ENCODE results near the gene HSP90AA1.
"Not testable (repeated sequence)": the region's sequence is repeated elsewhere in the genome, so short reads cannot be mapped to it uniquely, and the experiment has no call there.

HSP90AA1 gene

DNA sequence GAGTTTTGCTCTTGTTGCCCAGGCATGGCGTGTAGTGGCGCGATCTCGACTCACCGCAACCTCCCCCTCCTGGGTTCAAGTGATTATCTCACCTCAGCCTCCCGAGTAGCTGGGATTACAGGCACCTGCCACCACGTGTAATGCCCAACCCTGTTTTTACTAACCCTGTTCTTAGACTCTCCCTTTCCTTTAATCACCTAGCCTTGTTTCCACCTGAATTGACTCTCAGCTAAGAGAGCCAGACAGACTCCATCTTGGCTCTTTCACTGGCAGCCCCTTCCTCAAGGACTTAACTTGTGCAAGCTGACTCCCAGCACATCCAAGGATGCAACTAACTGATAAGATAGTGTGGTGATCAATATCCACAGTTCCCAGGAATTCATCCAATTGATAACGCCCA, 22.3 kb downstream of the HSP90AA1 start:
- DNase-seq = not testable (repeated sequence)

DNA sequence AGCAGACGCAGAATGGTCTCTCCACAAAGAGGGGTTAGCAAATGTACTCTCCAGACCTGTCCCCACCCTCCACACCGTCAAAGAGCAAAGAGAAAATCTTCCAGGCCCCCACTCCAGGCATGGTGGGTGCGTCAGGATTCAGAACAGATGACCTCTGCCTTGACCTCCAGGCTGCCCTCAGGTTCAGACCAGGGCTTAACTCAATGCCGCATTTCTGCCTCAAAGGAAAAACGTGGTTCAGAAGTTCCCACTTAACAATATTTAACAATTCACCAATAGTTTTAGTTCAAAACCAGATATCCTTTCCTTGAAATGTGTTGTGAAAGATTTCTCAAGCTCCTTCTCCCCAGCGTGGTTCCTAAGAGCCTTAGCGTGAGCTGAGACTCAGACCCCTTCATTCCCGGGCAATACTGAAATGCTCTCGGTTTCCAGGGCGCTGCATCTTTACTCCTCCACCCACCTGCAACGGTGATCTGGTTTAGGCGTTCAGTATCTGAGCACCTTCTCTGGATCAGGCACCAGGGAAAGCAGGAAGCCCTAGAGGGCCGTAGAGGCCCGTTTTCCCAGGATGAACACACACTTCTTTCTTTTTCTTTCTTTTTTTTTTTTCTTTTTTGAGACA, 22.9 kb downstream of the HSP90AA1 start:
- no peak for DNase-seq

DNA sequence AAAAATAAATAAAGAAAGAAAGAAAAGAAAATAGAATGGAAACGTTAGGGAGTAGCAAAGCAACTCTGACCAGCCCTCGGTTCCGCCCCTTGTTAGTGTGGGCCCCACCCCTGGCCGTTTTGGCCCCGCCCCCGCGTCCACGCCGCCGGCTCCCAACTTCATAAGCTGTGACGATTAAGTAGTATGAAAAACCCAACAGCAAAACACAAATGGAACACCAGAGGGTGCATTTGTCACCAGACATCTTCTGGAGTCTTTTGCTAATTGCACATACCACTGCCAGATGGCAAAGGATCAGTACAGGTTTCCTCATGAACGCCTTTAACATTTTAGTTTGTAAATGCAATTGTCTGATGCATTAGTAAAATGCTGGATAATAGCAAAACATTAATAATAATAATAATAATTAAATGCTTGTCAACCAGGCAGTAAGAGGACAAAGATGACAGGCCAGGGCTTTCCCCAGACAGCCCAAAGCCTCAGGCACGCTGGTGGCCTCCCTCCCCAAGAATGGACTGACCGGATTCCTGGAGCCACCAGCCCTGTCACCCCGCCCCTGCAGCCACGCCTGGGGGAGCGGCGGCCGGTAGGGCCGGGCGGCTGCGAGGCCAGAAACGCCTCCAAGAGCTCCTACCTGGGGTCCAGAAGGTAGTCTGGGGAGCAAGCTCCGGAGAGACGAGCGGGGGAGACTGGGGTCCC, 23.6 kb downstream of the HSP90AA1 start:
- DNase-seq = peak; percentile 78

DNA sequence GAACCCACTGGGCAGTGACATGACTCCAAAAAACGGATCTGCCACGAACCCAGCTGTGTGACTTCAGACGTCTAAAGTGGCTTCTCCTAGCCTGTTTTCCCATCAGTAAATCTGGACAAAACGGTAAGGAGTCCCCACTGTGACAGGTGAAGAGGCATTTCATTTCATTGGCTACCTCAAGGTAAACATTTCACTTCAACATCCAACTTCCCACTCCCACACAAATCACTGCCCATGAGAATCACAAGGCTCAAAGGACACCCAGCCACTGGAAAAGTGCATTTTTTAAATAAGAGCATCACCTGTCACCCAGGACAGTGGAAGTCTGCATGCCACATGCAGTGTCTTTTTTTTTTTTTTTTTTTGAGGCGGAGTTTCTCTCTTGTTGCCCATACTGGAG, 27.9 kb downstream of the HSP90AA1 start:
- no peak for DNase-seq

DNA sequence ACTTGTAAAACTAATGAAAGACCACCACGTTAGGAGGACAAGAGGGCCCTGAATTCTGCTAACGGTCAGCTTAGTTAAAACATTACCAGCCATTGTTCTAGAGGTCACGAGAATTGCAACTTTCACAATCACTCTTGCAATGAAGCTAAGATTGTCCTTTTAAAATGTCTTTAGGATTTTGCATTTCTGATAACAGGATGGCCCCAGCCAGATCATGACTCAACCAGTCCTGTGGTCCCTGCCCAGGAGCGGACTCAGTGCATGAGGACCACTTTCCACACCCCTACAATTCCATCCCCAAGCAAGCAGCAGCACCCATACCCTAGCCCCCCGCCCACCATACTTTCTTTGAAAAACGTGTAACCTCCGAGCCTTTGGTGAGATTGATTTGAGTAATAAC, 28.7 kb downstream of the HSP90AA1 start:
- no peak for DNase-seq

DNA sequence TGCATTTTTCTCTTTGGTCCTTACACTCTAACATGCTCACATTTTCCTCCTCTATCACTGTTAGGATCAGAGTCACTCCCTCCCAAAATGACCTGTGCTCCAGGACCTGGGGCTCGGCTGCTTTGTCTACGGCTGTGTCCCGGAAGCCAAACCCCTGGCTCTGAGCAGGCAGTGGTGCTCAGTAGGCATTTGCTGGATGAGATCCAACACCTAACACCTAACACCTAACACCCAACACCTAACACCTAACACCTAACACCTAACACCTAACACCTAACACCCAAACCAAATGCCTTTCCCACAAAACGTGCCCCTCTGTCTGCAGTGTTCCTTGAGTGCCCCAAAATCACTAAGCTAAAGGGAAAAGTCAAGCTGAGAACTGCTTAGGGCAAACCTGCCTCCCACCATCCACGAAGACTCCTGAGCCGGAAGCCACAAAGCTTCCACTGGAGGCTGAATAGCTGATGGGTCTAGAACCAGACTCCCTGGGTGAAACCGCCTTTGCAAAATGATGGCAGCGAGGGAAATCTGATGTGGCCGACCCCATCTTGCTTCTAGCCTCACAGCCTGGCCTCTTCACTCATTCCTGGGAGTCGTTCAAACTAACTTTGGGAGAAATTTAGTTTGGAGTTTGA, 29.2 kb downstream of the HSP90AA1 start:
- peak; percentile 28 for DNase-seq

DNA sequence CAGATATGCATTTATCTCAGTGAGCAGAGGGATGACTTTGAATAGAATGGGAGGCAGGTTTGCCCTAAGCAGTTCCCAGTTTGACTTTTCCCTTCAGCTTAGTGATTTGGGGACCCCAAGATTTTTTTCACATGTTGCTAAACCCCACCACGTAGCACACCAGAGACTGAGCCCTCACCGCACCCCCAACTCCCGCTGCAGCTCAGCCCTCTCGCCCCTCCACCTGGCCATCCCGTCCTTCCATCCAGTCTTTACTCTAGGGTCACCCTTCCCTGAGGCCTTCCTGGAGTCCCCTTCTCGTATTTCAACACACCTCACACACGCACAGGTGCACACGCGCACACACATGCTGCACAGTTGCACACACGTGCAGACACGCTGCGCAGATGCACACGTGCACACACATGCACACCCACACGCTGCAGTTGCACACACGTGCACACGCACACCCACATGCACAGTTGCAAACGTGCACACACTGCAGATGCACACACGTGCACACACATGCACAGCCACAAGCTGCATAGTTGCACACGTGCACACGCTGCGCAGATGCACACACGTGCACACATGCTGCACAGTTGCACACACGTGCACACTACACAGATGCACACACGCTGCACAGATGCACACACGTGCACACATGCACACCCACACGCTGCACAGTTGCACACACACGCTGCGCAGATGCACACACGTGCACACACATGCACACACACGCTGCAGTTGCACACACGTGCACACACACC, 30.0 kb downstream of the HSP90AA1 start:
- no peak for DNase-seq

DNA sequence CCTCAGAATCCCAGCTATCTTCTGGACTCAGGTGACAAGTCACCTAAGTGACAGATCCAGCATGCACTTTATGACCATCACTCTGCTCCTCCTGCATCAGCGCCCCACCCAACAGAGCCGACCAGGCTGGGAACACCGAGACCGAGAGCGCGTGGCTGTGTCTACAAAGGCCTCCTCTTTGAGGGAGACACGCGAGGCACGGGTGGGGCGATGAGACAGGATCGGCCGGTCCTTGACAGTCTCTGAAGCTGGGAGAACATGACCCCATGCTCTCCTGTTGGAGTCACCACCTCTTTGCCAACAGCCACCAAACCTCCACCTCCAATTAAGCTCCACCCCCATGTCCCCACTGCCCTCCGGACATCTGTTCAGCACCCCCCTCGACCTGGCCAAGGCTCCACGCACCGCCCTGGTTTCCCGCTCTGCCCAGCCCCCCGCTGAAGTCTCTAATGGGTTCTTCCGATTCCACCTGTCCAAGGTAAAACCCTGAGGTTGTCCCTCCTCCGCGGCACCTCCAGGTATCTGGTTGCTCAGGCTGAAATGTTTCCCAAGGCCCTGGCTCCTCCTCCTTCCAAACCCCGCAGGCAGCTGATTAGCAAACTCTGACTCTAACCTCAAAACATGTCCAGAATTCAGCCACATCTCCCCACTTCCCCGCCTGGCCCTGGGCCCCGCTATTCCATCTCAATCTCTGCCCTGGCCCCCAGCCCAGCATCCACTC, 31.5 kb downstream of the HSP90AA1 start:
- no peak for DNase-seq

DNA sequence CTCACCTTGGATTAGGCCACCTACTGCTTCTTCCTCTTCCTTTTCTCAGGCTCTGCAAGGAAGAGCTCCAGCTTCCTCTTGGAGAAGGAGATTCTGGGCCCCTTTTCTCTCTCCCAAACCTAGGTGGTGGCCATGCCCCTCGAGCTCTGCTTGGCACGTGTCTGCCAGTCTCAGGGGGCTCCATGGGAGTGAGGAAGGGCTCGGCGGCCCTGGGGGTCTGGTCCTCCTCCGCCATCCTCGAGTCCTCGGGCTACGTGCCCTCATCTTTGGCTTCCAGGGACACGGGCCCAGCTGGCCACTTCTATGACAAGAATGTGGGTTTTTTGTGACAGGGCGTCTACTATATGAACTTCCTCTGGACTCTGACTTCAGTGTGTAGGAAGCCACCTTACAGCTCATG, 34.3 kb downstream of the HSP90AA1 start:
- DNase-seq = no peak

DNA sequence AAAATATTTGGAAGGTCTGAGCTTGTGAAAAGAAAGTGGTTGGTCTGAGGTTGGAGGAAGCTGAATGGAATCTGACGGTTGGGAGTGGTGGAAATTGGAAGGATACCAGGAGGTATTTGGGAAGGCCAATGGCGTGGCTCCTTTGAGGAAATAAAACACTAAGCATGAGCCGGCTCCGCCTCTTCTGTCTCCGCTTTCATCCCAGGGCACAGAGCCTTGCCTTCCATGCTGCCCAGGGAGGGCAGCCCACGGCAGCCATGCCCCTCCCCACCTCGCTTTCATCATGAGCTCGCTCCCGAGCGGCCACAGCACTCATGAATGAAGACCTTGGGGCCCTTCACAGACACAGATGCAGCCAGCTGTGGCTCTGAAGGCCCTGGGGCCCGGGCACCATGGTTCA, 36.2 kb downstream of the HSP90AA1 start:
- no peak for DNase-seq

DNA sequence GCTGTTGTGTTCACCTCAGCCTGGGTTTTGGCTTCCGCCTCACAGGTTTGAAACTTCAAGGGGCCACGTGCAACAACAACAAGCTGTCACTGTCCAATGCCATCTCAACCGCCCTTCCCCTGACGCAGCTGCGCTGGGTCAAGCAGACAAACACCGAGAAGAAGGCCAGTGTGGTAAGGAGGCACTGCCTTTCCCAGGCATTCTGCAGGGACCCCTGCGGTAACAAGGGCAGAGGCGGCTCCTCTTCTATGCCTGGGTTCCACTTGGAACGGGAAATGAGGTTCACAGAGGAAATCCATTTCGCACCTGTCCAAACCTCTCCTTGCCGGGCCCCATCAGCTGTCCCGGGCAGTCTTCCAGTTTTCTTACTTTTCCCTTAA, 36.8 kb downstream of the HSP90AA1 start:
- DNase-seq = no peak

DNA sequence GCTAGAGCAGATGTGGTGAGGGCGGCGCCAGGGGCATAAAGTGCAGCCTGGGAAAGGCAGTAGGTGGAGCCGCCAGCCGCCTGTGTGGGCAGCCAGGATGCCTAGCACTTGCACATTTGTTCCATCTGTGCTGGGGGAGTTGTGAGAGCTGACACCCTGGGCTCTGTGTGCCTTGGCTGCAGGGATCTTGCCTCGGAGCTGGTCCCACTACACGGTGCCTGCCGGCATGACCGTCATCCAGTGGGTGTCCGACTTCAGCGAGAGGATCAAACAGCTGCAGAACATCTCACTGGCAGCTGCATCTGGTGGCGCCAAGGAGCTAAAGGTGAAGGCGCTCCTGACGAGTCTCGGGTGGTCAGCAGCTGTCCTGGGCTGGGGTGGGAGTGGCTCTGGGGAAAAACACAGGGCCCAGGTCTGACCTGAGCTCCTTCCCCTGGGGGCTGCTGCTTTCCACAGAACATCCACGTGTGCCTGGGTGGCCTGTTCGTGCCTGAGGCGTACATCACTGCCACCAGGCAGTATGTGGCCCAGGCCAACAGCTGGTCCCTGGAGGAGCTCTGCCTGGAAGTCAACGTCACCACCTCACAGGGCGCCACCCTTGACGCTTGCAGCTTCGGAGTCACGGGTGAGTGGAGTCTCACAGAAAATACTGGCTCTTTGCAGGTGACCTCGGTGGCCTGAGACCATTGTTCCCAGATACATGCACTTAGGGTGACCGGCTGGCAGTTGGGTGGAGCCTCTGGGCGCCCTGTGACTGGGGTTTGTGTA, 37.4 kb downstream of the HSP90AA1 start:
- no peak for DNase-seq

DNA sequence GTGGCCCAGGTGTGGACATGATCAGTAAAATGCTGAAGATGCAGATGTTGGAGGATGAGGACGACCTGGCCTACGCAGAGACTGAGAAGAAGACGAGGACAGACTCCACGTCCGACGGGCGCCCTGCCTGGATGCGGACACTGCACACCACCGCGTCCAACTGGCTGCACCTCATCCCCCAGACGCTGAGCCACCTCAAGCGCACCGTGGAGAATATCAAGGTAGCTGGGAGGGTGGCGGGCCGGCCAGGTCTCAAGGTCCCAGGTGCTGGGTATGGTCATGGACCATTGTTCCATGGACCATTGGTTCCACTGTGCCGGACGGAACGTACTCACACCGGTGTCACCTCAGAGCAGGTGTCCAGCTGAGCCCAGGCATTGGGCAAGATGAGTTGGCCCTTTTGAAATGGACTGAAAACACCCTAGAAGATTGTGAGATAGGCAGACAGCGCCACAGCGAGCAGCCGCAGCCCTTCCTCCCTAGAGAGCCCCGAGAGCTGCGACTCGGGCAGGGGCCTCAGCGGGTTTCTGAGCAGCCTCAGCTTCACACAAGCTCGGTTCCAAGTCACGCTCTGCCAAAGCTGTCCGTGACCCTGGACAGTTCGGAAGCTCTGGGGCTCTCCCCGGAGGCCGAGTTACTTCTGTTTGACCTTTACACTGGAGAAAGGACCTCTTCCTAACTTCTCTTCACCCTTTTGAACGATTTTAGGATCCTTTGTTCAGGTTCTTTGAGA, 38.9 kb downstream of the HSP90AA1 start:
- DNase-seq = no peak

DNA sequence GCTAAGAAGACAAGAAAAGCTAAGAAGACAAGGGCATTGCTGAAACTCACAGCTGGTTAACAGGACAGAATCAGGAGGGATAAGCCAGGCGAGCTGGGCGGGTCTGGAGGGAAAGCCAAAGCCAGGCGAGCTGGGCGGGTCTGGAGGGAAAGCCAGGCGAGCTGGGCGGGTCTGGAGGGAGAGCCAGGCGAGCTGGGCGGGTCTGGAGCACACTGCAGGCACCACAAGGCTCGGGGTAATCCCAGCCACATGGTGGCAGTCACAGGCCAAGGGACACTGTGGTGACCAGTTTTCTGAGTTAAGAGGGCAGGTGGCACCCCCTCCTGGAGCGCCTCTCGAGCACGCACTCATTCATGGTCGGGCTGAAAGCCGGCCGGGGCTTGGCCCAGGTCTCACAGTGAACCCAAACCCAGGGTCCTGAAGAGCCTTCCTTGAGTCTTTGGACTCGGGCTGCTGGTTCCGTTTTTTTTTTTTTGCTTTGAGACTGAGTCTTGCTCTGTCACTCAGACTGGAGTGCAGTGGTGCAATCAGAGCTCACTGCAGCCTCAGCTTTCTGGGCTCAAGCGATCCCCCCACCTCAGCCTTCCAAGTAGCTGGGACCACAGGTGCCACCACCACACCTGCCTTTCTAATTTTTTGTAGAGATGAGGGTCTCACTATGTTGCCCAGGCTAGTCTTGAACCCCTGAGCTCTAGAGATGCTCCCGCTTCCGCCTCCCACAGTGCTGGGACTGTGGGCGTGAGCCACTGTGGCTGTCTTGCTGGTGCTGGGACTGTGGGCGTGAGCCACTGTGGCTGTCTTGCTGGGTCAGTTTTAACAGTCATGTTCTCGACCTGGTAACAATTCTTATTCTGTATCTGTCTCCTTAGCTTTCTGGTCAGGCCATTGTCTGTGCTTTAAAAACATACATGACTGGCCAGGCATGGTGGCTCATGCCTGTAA, 40.2 kb downstream of the HSP90AA1 start:
- DNase-seq = no peak

DNA sequence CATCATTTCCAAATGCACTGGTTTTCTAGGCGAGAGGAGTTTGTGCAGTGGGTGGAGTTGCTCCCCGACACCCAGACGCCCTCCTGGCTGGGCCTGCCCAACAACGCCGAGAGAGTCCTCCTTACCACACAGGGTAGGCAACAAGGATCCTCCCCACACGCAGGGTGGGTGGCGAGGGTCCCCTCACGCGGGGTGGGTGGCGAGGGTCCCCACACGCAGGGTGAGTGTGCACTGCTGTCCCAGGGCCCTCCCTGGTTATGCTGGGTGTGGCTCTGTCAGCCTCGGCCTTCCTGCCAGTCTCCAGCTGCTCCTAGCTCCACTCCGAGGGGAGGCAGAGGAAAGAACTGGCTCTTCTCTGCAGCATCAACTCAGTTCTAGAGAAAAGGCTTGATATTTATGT, 42.3 kb downstream of the HSP90AA1 start:
- no peak for DNase-seq

DNA sequence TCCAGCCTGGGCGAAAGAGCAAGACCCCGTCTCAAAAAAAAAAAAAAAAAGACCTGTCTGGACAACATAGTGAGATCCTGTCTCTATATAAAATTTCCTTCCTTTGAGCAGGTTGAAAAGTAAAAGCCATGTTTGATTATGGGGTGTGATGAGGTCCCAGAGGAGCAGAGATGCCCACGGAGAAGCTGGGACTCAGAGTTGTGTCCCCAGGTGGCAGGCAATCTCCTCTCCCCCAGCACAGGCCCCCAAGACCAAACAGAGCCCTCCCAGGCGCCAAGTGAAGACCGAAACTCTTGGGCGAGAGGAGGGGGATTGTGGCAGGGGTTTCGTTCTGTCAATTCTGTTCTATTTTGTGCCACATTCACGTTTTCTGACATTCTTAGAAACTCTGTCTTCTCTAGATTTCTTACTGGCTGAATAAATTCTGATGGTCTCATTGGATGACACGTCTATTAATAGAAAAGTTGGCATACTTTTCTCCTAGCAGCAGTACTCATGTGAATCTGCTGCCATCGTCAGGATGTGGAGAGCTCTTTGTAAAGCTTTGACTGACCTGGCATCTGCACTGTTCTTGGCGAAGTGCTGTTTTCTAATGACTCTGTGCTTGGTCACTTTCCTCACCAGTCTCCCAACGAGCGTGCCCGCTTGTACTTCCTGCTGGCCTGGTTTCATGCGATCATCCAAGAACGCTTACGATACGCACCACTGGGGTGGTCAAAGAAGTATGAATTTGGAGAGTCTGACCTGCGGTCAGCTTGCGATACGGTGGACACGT, 43.4 kb downstream of the HSP90AA1 start:
- no peak for DNase-seq

DNA sequence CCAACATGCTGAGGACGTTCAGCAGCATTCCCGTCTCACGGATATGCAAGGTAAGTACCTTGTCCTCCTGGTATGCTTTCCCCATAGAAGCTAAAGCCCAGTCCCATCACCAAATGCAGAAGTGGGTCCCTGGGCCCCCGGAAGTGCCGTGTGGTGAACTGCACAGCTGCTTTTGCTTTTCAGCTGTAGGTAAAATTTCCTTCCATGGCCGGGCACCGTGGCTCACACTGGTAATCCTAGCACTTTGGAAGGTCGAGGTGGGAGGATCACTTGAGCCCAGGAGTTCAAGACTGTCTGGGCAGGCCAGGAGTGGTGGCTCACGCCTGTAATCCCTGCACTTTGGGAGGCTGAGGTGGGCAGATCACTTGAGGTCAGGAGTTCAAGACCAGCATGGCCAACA, 44.1 kb downstream of the HSP90AA1 start:
- no peak for DNase-seq

DNA sequence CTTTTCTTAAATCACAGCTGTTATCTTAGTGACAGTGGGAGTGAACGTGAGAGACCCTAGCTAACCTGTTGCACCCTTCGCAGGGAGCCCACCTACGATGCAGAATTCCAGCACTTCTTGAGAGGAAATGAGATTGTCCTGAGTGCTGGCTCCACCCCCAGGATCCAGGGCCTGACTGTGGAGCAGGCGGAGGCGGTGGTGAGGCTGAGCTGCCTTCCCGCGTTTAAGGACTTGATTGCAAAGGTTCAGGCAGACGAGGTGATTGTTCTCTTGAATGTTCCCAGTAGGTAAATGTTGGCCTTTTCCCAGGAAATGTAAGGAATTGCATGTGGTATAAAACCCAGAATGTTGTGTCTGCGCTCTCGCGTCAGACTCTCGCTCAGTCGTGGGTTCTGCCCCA, 46.7 kb downstream of the HSP90AA1 start:
- DNase-seq = no peak

DNA sequence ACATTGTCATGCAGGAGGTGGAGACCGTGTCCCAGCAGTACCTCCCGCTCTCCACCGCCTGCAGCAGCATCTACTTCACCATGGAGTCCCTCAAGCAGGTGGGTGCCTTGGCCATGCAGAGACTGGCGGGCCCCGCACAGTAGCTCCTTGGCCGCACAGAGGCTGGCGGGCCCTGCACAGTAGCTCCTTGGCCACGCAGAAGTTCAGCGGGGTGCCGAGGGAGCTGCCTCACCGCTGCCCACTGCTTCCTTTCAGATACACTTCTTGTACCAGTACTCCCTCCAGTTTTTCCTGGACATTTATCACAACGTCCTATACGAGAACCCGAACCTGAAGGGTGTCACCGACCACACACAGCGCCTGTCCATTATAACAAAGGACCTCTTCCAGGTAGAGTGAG, 47.7 kb downstream of the HSP90AA1 start:
- no peak for DNase-seq

DNA sequence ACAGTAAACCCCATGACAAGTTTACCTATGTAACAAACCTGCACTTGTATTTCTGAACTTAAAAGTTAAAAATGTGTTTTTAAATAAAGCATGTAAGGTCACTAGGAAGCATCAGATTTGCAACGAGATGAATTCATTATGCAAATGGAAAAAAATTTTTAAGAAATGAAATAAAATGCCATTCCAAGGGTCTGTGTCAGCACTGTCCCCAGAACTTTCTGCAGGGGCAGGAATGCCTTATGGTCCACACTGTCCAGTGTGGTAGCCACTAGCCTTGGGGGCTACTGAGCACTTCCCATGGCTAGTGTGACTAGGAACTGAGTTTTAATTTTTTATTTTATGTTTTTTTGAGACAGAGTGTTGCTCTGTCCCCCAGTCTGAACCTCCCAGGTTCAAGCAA, 49.2 kb downstream of the HSP90AA1 start:
- DNase-seq = no peak
